DMS79 treated with DMSO at 0.1 percent for 48 hours (cell line): ENCODE results near the gene CTU2.

Experiments used
- DNase-seq: peaks from one replicate; lab custom pipeline; 2025; lab: John Stamatoyannopoulos, UW

Gene CTU2

GRCh38 chr16:88697116-88697830, 9.0 kb upstream of the CTU2 start:
- no peak for DNase-seq

- no peak for DNase-seq
These were observed 8.3 kb upstream of the CTU2 start for GRCh38 chr16:88697831-88698615.

GRCh38 chr16:88698646-88699045, 7.7 kb upstream of the CTU2 start:
- no peak for DNase-seq

GRCh38 chr16:88699180-88699579, 7.1 kb upstream of the CTU2 start:
- DNase-seq, result no peak

GRCh38 chr16:88700322-88700635, 6.0 kb upstream of the CTU2 start:
- DNase-seq, result no peak

GRCh38 chr16:88700636-88701482, 5.4 kb upstream of the CTU2 start:
- DNase-seq, result no peak

- DNase-seq, result no peak
These were observed 4.5 kb upstream of the CTU2 start for GRCh38 chr16:88701581-88702370.

GRCh38 chr16:88702371-88703210, 3.7 kb upstream of the CTU2 start:
- DNase-seq, result no peak

GRCh38 chr16:88703486-88704309, 2.6 kb upstream of the CTU2 start:
- DNase-seq, result no peak

- no peak for DNase-seq
These were observed 1.1 kb upstream of the CTU2 start for GRCh38 chr16:88705076-88705684.

GRCh38 chr16:88705801-88706228, 488 bp upstream of the CTU2 start:
- DNase-seq, result no peak

- no peak for DNase-seq
These were observed 893 bp downstream of the CTU2 start for GRCh38 chr16:88706965-88707826.

- no peak for DNase-seq
These were observed 4.3 kb downstream of the CTU2 start for GRCh38 chr16:88710556-88710955.

- no peak for DNase-seq
These were observed 5.5 kb downstream of the CTU2 start for GRCh38 chr16:88711750-88712340.

- no peak for DNase-seq
These were observed 6.2 kb downstream of the CTU2 start for GRCh38 chr16:88712362-88712979.

- no peak for DNase-seq
These were observed 6.8 kb downstream of the CTU2 start for GRCh38 chr16:88713054-88713453.

- DNase-seq, result no peak
These were observed 7.5 kb downstream of the CTU2 start for GRCh38 chr16:88713568-88714419.
